Liver (tissue), 9 donors: ENCODE data around the gene TAOK2. TPM values are rescaled to one million over a fixed set of nuclear protein-coding genes. Genes with fewer than 3 reads are reported as not detected.

Experiments
- DNase-seq: peaks from one replicate; pipeline ENCODE4 v3.0.0-alpha.2; 2017; ENCODE audit warnings: low spot score
- H3K27ac ChIP-seq, 2 donors: one replicate each; pipeline ENCODE4 v1.7.0; 2013; ENCODE audit warnings: inconsistent platforms in 2 of 2, low read length in 2 of 2, control low read depth in 1 of 2, low read depth in 1 of 2, mild to moderate bottlenecking in 1 of 2
- H3K27me3 ChIP-seq, 4 donors: one replicate each; pipeline versions ENCODE4 v1.6.1 to v1.7.0; 2013; ENCODE audit warnings: low read length in 3 of 4, inconsistent platforms in 1 of 4, mild to moderate bottlenecking in 1 of 4, moderate library complexity in 1 of 4; ENCODE audit not compliant: control insufficient read depth in 4 of 4, insufficient read depth in 4 of 4
- H3K36me3 ChIP-seq, 4 donors: one replicate each; pipeline versions ENCODE4 v1.6.1 to v1.7.0; 2013; ENCODE audit warnings: low read length in 3 of 4, mild to moderate bottlenecking in 3 of 4, low read depth in 1 of 4, moderate library complexity in 1 of 4; ENCODE audit not compliant: control insufficient read depth in 4 of 4, insufficient read depth in 3 of 4
- H3K4me1 ChIP-seq, 4 donors: one replicate each; pipeline versions ENCODE4 v1.6.1 to v1.7.0; 2013; ENCODE audit warnings: low read length in 3 of 4, mild to moderate bottlenecking in 3 of 4, moderate library complexity in 1 of 4; ENCODE audit not compliant: control insufficient read depth in 4 of 4, insufficient read depth in 4 of 4
- H3K4me3 ChIP-seq, 3 donors: one replicate each; pipeline versions ENCODE4 v1.6.1 to v1.7.0; 2013; ENCODE audit warnings: low read length in 3 of 3, control low read depth in 1 of 3, low read depth in 1 of 3, mild to moderate bottlenecking in 1 of 3
- H3K9ac ChIP-seq, 2 donors: one replicate each; pipeline ENCODE4 v1.7.0; 2013; ENCODE audit warnings: low read length in 2 of 2, mild to moderate bottlenecking in 2 of 2, moderate library complexity in 2 of 2, control low read depth in 1 of 2, low read depth in 1 of 2
- H3K9me3 ChIP-seq, 4 donors: one replicate each; pipeline versions ENCODE4 v1.6.1 to v1.7.0; 2013; ENCODE audit warnings: low read length in 3 of 4; ENCODE audit not compliant: control insufficient read depth in 4 of 4
- EGR1 ChIP-seq, 2 donors: IDR thresholded peaks; 2 replicates each; pipeline ENCODE4 v1.6.1; 2016 to 2018; ENCODE audit warnings: antibody characterized with exemption in 2 of 2, low read depth in 2 of 2
- FOXA1 ChIP-seq: IDR thresholded peaks from 2 replicates; pipeline ENCODE4 v1.6.1; 2016; ENCODE audit warnings: antibody characterized with exemption
- FOXA2 ChIP-seq: IDR thresholded peaks from 2 replicates; pipeline ENCODE4 v1.6.1; 2016; ENCODE audit warnings: antibody characterized with exemption
- GABPA ChIP-seq, 2 donors: IDR thresholded peaks in 1 of 2; conservative IDR thresholded peaks in 1 of 2; 2 replicates each; pipeline ENCODE4 v1.6.1; 2016; ENCODE audit warnings: antibody characterized with exemption in 2 of 2, mild to moderate bottlenecking in 1 of 2, moderate library complexity in 1 of 2
- HNF4A ChIP-seq, 2 donors: conservative IDR thresholded peaks; 2 replicates each; pipeline ENCODE4 v1.6.1; 2016; ENCODE audit warnings: antibody characterized with exemption in 2 of 2, mild to moderate bottlenecking in 2 of 2
- HNF4G ChIP-seq: IDR thresholded peaks from 2 replicates; pipeline ENCODE4 v1.6.1; 2016; ENCODE audit warnings: antibody characterized with exemption
- JUND ChIP-seq, 2 donors: IDR thresholded peaks; 2 replicates each; pipeline ENCODE4 v1.6.1; 2016; ENCODE audit warnings: antibody characterized with exemption in 2 of 2
- NR2F2 ChIP-seq: IDR thresholded peaks from 2 replicates; pipeline ENCODE4 v1.6.1; 2016; ENCODE audit warnings: antibody characterized with exemption
- RAD21 ChIP-seq, 2 donors: IDR thresholded peaks; 2 replicates each; pipeline ENCODE4 v1.6.1; 2016; ENCODE audit warnings: antibody characterized with exemption in 2 of 2, mild to moderate bottlenecking in 2 of 2
- RXRA ChIP-seq, 2 donors: IDR thresholded peaks; 2 replicates each; pipeline ENCODE4 v1.6.1; 2017 to 2018; ENCODE audit warnings: antibody characterized with exemption in 2 of 2, mild to moderate bottlenecking in 1 of 2
- SP1 ChIP-seq: IDR thresholded peaks from 2 replicates; pipeline ENCODE4 v1.6.1; 2018; ENCODE audit warnings: antibody characterized with exemption, mild to moderate bottlenecking
- TAF1 ChIP-seq: conservative IDR thresholded peaks from 2 replicates; pipeline ENCODE4 v1.6.1; 2016; ENCODE audit warnings: antibody characterized with exemption, mild to moderate bottlenecking
- YY1 ChIP-seq: IDR thresholded peaks from 2 replicates; pipeline ENCODE4 v1.6.1; 2016; ENCODE audit warnings: antibody characterized with exemption, mild to moderate bottlenecking
- WGBS: extraction: QIAGEN DNeasy Blood & Tissue Kit; methylation state at CpG from one replicate; pipeline ENCODE4 v1.1.7; 2013; 5-methylcytosine and 5-hydroxymethylcytosine counted together
- polyA plus RNA-seq, 2 donors: library from polyadenylated mRNA; stranded (reverse) in 1 of 2; unstranded in 1 of 2; fragments of 200-250 nt in 1 of 2; fragments of >200 nt in 1 of 2; fragmentation: Nextera tagmentation in 1 of 2; extraction: Ambion mirVana in 1 of 2; gene quantifications; one replicate each; pipeline versions ENCODE4 v1.2.1 to v1.2.3, GENCODE V29; 2013 to 2015
- total RNA-seq, 2 donors: library from RNA; depleted of rRNA; stranded (reverse); fragments of >200 nt; gene quantifications; one replicate each; pipeline ENCODE4 v1.2.3, GENCODE V29; 2014
- TF ChIP-seq, protein P1 (sequence below): fragments of 150-350 bp; IDR thresholded peaks from 2 replicates; pipeline ENCODE4 v1.5.1; 2017; ENCODE audit warnings: improper control_type of control experiment, low read depth, low read length; ENCODE audit not compliant: missing input control
- TF ChIP-seq, protein P2 (sequence below): IDR thresholded peaks from 2 replicates; pipeline ENCODE4 v1.6.1; 2016; ENCODE audit warnings: antibody characterized with exemption
- TF ChIP-seq, protein P3 (sequence below): IDR thresholded peaks from 2 replicates; pipeline ENCODE4 v1.6.1; 2016; ENCODE audit warnings: antibody characterized with exemption, mild to moderate bottlenecking
- TF ChIP-seq, protein P4 (sequence below): IDR thresholded peaks from 2 replicates; pipeline ENCODE4 v1.6.1; 2016; ENCODE audit warnings: antibody characterized with exemption
- TF ChIP-seq, protein P5 (sequence below): IDR thresholded peaks from 2 replicates; pipeline ENCODE4 v1.6.1; 2016; ENCODE audit warnings: antibody characterized with exemption
- donor health status: healthy.
- donor health status: healthy.
- donor health status: healthy.
- donor health status: healthy.
- donor health status: healthy.

The TAOK2 gene
- total and polyA plus RNA-seq, 4 donors: 2.2 to 27.9 (median 16.0) TPM

DNA sequence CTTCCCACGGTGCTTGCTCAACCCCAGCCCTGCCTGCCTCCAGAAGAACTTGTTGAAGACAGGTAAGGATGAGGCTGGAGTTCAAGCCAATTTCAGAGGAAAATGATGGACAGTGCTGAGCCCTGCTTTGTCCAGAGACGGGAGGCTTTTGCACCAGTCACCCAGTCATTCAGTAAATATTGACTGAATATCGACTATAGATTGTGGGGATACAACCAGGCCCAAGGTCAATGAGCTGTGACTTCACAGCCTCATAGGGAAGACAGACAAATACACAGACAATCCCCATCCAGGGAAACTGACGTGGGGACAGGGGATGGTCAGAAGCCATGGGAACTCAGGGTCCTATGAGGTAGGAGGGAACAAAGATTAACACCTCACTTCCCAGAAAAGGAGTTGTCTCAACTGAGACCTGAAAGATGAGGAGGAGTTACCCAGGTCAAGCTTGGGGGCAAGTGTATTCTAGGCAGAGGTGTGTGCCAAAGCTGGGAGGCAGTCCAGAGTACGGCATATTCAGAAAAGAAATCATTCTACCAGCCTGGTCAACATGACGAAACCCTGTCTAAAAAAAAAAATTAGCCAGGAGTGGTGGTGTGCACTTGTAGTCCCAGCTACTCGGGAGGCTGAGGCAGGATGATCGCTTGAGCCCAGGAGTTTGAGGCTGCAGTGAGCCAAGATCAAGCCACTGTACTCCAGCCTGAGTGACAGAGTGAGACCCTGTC lies 43.0 kb downstream of the TAOK2 start:
- Histone ChIP-seq H3K4me1 (peaks cover under 1 to 7% (median 4%) of the 10 kb centered on the region in 4 donors), H3K27me3 (peaks cover 0 to 4% (median under 1%) of the 10 kb centered on the region in 4 donors), H3K9ac (no peak overlapping the region), H3K36me3 (no peaks in the 10 kb centered on the region), H3K4me3 (no peak overlapping the region), H3K9me3 (no peaks in the 10 kb centered on the region), H3K27ac (no peak overlapping the region)
- 52% methylated on average over 8 of the region's 8 CpGs for WGBS
- TF ChIP-seq SP1 (no peak), HNF4A (conservative IDR thresholded peaks at IDR 0.05) (no peak), GABPA (IDR thresholded peaks at IDR 0.05 in 1 of 2, conservative IDR thresholded peaks at IDR 0.05 in 1 of 2) (no peak), RAD21 (IDR thresholded peaks at IDR 0.05) (no peak), YY1 (no peak), FOXA1 (no peak), JUND (IDR thresholded peaks at IDR 0.05) (no peak), NR2F2 (no peak), HNF4G (no peak), EGR1 (IDR thresholded peaks at IDR 0.05; ENCODE audit: low read depth in 2 of 2) (no peak), RXRA (IDR thresholded peaks at IDR 0.05) (no peak), FOXA2 (no peak), TAF1 (no peak)
- TF ChIP-seq, protein P1, sequence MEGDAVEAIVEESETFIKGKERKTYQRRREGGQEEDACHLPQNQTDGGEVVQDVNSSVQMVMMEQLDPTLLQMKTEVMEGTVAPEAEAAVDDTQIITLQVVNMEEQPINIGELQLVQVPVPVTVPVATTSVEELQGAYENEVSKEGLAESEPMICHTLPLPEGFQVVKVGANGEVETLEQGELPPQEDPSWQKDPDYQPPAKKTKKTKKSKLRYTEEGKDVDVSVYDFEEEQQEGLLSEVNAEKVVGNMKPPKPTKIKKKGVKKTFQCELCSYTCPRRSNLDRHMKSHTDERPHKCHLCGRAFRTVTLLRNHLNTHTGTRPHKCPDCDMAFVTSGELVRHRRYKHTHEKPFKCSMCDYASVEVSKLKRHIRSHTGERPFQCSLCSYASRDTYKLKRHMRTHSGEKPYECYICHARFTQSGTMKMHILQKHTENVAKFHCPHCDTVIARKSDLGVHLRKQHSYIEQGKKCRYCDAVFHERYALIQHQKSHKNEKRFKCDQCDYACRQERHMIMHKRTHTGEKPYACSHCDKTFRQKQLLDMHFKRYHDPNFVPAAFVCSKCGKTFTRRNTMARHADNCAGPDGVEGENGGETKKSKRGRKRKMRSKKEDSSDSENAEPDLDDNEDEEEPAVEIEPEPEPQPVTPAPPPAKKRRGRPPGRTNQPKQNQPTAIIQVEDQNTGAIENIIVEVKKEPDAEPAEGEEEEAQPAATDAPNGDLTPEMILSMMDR: no peak
- TF ChIP-seq, protein P2, sequence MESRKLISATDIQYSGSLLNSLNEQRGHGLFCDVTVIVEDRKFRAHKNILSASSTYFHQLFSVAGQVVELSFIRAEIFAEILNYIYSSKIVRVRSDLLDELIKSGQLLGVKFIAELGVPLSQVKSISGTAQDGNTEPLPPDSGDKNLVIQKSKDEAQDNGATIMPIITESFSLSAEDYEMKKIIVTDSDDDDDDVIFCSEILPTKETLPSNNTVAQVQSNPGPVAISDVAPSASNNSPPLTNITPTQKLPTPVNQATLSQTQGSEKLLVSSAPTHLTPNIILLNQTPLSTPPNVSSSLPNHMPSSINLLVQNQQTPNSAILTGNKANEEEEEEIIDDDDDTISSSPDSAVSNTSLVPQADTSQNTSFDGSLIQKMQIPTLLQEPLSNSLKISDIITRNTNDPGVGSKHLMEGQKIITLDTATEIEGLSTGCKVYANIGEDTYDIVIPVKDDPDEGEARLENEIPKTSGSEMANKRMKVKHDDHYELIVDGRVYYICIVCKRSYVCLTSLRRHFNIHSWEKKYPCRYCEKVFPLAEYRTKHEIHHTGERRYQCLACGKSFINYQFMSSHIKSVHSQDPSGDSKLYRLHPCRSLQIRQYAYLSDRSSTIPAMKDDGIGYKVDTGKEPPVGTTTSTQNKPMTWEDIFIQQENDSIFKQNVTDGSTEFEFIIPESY: no peak
- TF ChIP-seq, protein P3, sequence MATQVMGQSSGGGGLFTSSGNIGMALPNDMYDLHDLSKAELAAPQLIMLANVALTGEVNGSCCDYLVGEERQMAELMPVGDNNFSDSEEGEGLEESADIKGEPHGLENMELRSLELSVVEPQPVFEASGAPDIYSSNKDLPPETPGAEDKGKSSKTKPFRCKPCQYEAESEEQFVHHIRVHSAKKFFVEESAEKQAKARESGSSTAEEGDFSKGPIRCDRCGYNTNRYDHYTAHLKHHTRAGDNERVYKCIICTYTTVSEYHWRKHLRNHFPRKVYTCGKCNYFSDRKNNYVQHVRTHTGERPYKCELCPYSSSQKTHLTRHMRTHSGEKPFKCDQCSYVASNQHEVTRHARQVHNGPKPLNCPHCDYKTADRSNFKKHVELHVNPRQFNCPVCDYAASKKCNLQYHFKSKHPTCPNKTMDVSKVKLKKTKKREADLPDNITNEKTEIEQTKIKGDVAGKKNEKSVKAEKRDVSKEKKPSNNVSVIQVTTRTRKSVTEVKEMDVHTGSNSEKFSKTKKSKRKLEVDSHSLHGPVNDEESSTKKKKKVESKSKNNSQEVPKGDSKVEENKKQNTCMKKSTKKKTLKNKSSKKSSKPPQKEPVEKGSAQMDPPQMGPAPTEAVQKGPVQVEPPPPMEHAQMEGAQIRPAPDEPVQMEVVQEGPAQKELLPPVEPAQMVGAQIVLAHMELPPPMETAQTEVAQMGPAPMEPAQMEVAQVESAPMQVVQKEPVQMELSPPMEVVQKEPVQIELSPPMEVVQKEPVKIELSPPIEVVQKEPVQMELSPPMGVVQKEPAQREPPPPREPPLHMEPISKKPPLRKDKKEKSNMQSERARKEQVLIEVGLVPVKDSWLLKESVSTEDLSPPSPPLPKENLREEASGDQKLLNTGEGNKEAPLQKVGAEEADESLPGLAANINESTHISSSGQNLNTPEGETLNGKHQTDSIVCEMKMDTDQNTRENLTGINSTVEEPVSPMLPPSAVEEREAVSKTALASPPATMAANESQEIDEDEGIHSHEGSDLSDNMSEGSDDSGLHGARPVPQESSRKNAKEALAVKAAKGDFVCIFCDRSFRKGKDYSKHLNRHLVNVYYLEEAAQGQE: no peak
- TF ChIP-seq, protein P4, sequence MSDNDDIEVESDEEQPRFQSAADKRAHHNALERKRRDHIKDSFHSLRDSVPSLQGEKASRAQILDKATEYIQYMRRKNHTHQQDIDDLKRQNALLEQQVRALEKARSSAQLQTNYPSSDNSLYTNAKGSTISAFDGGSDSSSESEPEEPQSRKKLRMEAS: no peak
- TF ChIP-seq, protein P5, sequence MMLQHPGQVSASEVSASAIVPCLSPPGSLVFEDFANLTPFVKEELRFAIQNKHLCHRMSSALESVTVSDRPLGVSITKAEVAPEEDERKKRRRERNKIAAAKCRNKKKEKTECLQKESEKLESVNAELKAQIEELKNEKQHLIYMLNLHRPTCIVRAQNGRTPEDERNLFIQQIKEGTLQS: no peak
- DNase-seq: no peak
